ENCODE results near the gene TUFT1. TPM values are rescaled to one million over a fixed set of nuclear protein-coding genes. Genes with fewer than 3 reads are reported as not detected.

Gene TUFT1
- total RNA-seq, 2 experiments from 2014 or later: 0.06 to 0.13 TPM

DNA sequence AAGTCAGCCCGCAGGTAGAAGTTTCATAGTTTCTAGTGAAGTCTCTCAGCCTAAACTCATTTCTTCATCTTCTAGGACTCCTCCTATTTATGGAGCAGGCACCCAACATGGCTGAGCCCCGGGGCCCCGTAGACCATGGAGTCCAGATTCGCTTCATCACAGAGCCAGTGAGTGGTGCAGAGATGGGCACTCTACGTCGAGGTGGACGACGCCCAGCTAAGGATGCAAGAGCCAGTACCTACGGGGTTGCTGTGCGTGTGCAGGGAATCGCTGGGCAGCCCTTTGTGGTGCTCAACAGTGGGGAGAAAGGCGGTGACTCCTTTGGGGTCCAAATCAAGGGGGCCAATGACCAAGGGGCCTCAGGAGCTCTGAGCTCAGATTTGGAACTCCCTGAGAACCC lies 21.7 kb upstream of the TUFT1 start:
- Histone ChIP-seq H4K20me1 (ENCODE audit: insufficient read depth, low read length) (no peaks in the 10 kb centered on the region), H3K9me2 (ENCODE audit: insufficient read depth, low read length) (no peaks in the 10 kb centered on the region), H3K27ac (ENCODE audit: low read depth, low read length, poor library complexity, severe bottlenecking) (no peak overlapping the region), H3K4me1 (ENCODE audit: insufficient read depth, low read length, poor library complexity, severe bottlenecking) (peaks cover 7% of the 10 kb centered on the region), H3K4me3 (ENCODE audit: low read depth, low read length, poor library complexity, severe bottlenecking) (no peak overlapping the region), H3K36me3 (ENCODE audit: insufficient read depth, low read length) (no peaks in the 10 kb centered on the region), H2AFZ (ENCODE audit: low read length) (no peak overlapping the region), H3K9me3 (ENCODE audit: low read length) (no peaks in the 10 kb centered on the region), H3K79me2 (ENCODE audit: insufficient read depth, low read depth, low read length) (no peaks in the 10 kb centered on the region), H3K4me2 (ENCODE audit: low read length) (no peak overlapping the region)
- no peak for TF ChIP-seq EZH2phosphoT487 (IDR thresholded peaks at IDR 0.05; ENCODE audit: borderline replicate concordance, low read depth, low read length)
- TF ChIP-seq, protein P1, sequence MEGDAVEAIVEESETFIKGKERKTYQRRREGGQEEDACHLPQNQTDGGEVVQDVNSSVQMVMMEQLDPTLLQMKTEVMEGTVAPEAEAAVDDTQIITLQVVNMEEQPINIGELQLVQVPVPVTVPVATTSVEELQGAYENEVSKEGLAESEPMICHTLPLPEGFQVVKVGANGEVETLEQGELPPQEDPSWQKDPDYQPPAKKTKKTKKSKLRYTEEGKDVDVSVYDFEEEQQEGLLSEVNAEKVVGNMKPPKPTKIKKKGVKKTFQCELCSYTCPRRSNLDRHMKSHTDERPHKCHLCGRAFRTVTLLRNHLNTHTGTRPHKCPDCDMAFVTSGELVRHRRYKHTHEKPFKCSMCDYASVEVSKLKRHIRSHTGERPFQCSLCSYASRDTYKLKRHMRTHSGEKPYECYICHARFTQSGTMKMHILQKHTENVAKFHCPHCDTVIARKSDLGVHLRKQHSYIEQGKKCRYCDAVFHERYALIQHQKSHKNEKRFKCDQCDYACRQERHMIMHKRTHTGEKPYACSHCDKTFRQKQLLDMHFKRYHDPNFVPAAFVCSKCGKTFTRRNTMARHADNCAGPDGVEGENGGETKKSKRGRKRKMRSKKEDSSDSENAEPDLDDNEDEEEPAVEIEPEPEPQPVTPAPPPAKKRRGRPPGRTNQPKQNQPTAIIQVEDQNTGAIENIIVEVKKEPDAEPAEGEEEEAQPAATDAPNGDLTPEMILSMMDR (conservative IDR thresholded peaks at IDR 0.05; ENCODE audit: low read length): no peak
- POLR2A ChIA-PET: interaction anchor here (0.6 kb wide), 2 partner anchors 21 to 147 kb away, joined by 3 to 4 read pairs; no protein-coding TSS in a partner anchor
- no TSS peak for BruUV-seq (replicated peaks)
- CTCF ChIA-PET (ENCODE audit: unreplicated experiment): no interaction called here
- intact Hi-C loops (cut with micrococcal nuclease; ENCODE audit: unreplicated experiment): no loop called here
- DNase-seq (ENCODE audit: low spot score): no peak

DNA sequence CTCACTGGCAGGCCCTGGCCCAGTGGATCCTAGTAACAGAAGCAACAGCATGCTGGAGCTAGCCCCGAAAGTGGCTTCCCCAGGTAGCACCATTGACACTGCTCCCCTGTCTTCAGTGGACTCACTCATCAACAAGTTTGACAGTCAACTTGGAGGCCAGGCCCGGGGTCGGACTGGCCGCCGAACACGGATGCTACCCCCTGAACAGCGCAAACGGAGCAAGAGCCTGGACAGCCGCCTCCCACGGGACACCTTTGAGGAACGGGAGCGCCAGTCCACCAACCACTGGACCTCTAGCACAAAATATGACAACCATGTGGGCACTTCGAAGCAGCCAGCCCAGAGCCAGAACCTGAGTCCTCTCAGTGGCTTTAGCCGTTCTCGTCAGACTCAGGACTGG lies 21.2 kb upstream of the TUFT1 start:
- TF ChIP-seq, protein P1 (conservative IDR thresholded peaks at IDR 0.05; ENCODE audit: low read length): no peak
- no peak for TF ChIP-seq EZH2phosphoT487 (IDR thresholded peaks at IDR 0.05; ENCODE audit: borderline replicate concordance, low read depth, low read length)
- Histone ChIP-seq H3K4me1 (ENCODE audit: insufficient read depth, low read length, poor library complexity, severe bottlenecking) (peaks cover 2% of the 10 kb centered on the region), H3K9me2 (ENCODE audit: insufficient read depth, low read length) (no peaks in the 10 kb centered on the region), H2AFZ (ENCODE audit: low read length) (no peak overlapping the region), H3K79me2 (ENCODE audit: insufficient read depth, low read depth, low read length) (no peaks in the 10 kb centered on the region), H3K9me3 (ENCODE audit: low read length) (no peaks in the 10 kb centered on the region), H3K4me3 (ENCODE audit: low read depth, low read length, poor library complexity, severe bottlenecking) (no peak overlapping the region), H3K4me2 (ENCODE audit: low read length) (no peak overlapping the region), H4K20me1 (ENCODE audit: insufficient read depth, low read length) (no peaks in the 10 kb centered on the region), H3K27ac (ENCODE audit: low read depth, low read length, poor library complexity, severe bottlenecking) (no peak overlapping the region), H3K36me3 (ENCODE audit: insufficient read depth, low read length) (no peaks in the 10 kb centered on the region)
- ChIA-PET CTCF (ENCODE audit: unreplicated experiment) (no interaction called here), POLR2A (no interaction called here)
- no TSS peak for BruUV-seq (replicated peaks)
- intact Hi-C loops (cut with micrococcal nuclease; ENCODE audit: unreplicated experiment): no loop called here
- no peak for DNase-seq (ENCODE audit: low spot score)

DNA sequence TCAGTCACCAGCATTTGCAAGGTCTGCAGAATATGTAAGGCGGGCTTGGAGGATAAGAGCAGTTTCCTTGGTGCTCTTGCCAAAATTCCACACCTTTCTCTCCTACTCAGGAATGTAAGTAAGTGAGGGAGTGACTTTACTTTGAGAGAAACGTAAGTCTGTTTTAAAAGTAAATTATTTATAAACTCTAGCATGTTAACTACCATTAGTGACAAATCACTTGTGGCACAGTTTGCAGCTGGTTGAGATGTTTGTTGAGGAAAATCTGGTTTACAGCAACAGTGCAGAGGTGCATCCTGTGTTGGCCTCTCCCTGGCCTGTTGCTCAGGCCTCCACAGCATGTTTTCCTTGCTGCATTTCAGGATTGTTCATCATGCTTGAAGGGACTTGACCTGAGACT lies 20.4 kb upstream of the TUFT1 start:
- H3K4me3 ChIP-seq (ENCODE audit: low read depth, low read length, poor library complexity, severe bottlenecking): no peak overlapping the region
- ChIA-PET POLR2A (interaction anchor here (0.7 to 1.2 kb wide), 2 partner anchors 9 to 15 kb away, joined by 3 to 4 read pairs; no protein-coding TSS in a partner anchor), CTCF (ENCODE audit: unreplicated experiment) (no interaction called here)
- DNase-seq (ENCODE audit: low spot score): no peak
- intact Hi-C loops (cut with micrococcal nuclease; ENCODE audit: unreplicated experiment): no loop called here
- TF ChIP-seq, protein P1 (conservative IDR thresholded peaks at IDR 0.05; ENCODE audit: low read length): no peak
- no peak for TF ChIP-seq EZH2phosphoT487 (IDR thresholded peaks at IDR 0.05; ENCODE audit: borderline replicate concordance, low read depth, low read length)
- no peaks in the 10 kb centered on the region for H3K9me2 ChIP-seq (ENCODE audit: insufficient read depth, low read length)
- BruUV-seq (replicated peaks): no TSS peak
- H3K27ac ChIP-seq (ENCODE audit: low read depth, low read length, poor library complexity, severe bottlenecking): no peak overlapping the region
- no peaks in the 10 kb centered on the region for H4K20me1 ChIP-seq (ENCODE audit: insufficient read depth, low read length)
- no peaks in the 10 kb centered on the region for H3K9me3 ChIP-seq (ENCODE audit: low read length)
- H3K79me2 ChIP-seq (ENCODE audit: insufficient read depth, low read depth, low read length): no peaks in the 10 kb centered on the region
- no peak overlapping the region for H2AFZ ChIP-seq (ENCODE audit: low read length)
- H3K4me2 ChIP-seq (ENCODE audit: low read length): no peak overlapping the region
- no peaks in the 10 kb centered on the region for H3K4me1 ChIP-seq (ENCODE audit: insufficient read depth, low read length, poor library complexity, severe bottlenecking)
- no peaks in the 10 kb centered on the region for H3K36me3 ChIP-seq (ENCODE audit: insufficient read depth, low read length)
